SH-SY5Y (cell line): ENCODE measurements around the gene LRRC34.

ENCODE experiments used
- GATA2 ChIP-seq: IDR thresholded peaks from 2 replicates; pipeline ENCODE4 v1.6.1; 2011; ENCODE audit warnings: mild to moderate bottlenecking, low read depth, low read length
- GATA3 ChIP-seq: IDR thresholded peaks from 2 replicates; pipeline ENCODE4 v1.6.1; 2011; ENCODE audit warnings: low read depth, mild to moderate bottlenecking, low read length, moderate library complexity

DNA sequence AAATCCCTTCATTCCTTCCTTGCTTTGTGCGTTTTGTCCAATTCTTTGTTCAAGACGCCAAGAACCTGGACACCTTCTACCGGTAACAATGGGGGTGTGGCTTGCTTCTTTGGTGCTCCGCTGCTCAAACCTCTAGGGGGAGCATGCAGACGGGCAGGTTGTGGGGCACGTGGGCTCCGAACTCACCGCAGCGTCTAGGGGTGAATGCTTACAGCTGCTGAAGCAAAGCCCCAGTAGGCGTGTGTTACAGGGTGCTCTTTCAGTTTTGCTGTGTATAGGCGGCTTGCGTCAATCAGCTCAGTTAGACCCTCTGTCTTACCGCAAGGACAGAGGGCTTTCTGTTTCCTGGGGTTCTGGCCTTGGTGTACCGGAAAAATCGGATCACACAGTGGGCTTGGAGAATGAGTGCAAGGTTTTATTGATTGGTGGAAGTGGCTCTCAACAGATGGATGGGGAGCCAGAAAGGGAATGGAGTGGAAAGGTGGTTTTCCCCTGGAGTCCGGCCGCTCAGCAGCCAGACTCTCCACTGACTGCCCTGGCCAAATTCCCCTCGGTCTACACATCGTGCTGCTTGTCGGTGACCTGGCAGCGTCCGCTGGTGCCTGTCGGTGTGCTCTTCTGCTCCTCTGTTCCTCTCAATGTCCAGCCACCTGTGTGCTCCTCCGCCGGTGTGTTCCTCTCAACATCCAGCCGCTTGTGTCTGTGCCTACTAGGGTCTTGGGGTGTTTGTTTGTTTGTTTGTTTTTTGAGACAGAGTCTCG is 1.2 kb upstream of the LRRC34 start:
- TF ChIP-seq GATA2 (no peak), GATA3 (no peak)
